Neural cell (in vitro differentiated cells): ENCODE data around the gene C1RL. TPM values are rescaled to one million over a fixed set of nuclear protein-coding genes. Genes with fewer than 3 reads are reported as not detected.

Experiments used
- H2AFZ ChIP-seq: fragments of 200-600, 300-800 bp; sonication (generic), shearing (Covaris generic); 2 replicates; pipeline ENCODE4 v1.6.0; 2014; ENCODE audit warnings: low read depth, mild to moderate bottlenecking, antibody characterized with exemption, low read length, moderate library complexity
- H3F3A ChIP-seq: fragments of 200-600 bp; shearing (Covaris generic); 2 replicates; pipeline ENCODE4 v1.6.1; 2016; ENCODE audit warnings: mild to moderate bottlenecking, moderate library complexity, mixed read lengths, antibody characterized with exemption, low read length; ENCODE audit not compliant: insufficient read depth, poor library complexity, severe bottlenecking
- H3K27ac ChIP-seq: fragments of 200-600, 300-800 bp; sonication (generic), shearing (Covaris generic); 2 replicates; pipeline ENCODE4 v1.5.1; 2014; ENCODE audit warnings: mild to moderate bottlenecking, low read length, moderate library complexity
- H3K27me3 ChIP-seq: fragments of 300-800, 200-600 bp; sonication (generic), shearing (Covaris generic); 2 replicates; pipeline ENCODE4 v1.6.0; 2014; ENCODE audit warnings: mild to moderate bottlenecking, low read depth, low read length, moderate library complexity; ENCODE audit not compliant: insufficient read depth
- H3K36me3 ChIP-seq: fragments of 300-800, 200-600 bp; sonication (generic), shearing (Covaris generic); 2 replicates; pipeline ENCODE4 v1.5.1; 2014; ENCODE audit warnings: mild to moderate bottlenecking, antibody characterized with exemption, low read length, moderate library complexity; ENCODE audit not compliant: insufficient read depth
- H3K4me2 ChIP-seq: fragments of 300-800, 200-600 bp; sonication (generic), shearing (Covaris generic); 2 replicates; pipeline ENCODE4 v1.6.0; 2014; ENCODE audit warnings: mild to moderate bottlenecking, low read length
- H3K4me3 ChIP-seq: fragments of 300-800, 200-600 bp; sonication (generic), shearing (Covaris generic); 2 replicates; pipeline ENCODE4 v1.5.1; 2014; ENCODE audit warnings: mild to moderate bottlenecking, low read length, moderate library complexity
- H3K79me2 ChIP-seq: fragments of 200-600 bp; shearing (Covaris generic); replicated peaks from 2 replicates; pipeline ENCODE4 v1.6.0; 2014; ENCODE audit warnings: mild to moderate bottlenecking, low read length, moderate library complexity; ENCODE audit not compliant: insufficient read depth
- H3K9ac ChIP-seq: fragments of 300-800, 200-600 bp; sonication (generic), shearing (Covaris generic); 2 replicates; pipeline ENCODE4 v1.6.1; 2016; ENCODE audit warnings: mild to moderate bottlenecking, low read length, mixed read lengths
- H3K9me2 ChIP-seq: fragments of 200-600 bp; shearing (Covaris generic); 2 replicates; pipeline ENCODE4 v1.6.1; 2016; ENCODE audit warnings: mild to moderate bottlenecking, low read length, mixed read lengths; ENCODE audit not compliant: insufficient read depth
- H3K9me3 ChIP-seq: fragments of 200-600, 300-800 bp; sonication (generic), shearing (Covaris generic); 2 replicates; pipeline ENCODE4 v1.6.1; 2016; ENCODE audit warnings: mild to moderate bottlenecking, mixed run types, low read length, moderate library complexity, mixed read lengths
- H4K20me1 ChIP-seq: fragments of 200-600 bp; shearing (Covaris generic); 2 replicates; pipeline ENCODE4 v1.6.1; 2016; ENCODE audit warnings: mild to moderate bottlenecking, mixed run types; ENCODE audit not compliant: insufficient read depth
- CTCF ChIP-seq: fragments of 450-650 bp; IDR thresholded peaks from 2 replicates; pipeline ENCODE4 v1.5.1; 2014; ENCODE audit warnings: antibody characterized with exemption, mild to moderate bottlenecking, moderate library complexity; ENCODE audit not compliant: poor library complexity, severe bottlenecking
- EP300 ChIP-seq: fragments of 450-650 bp; conservative IDR thresholded peaks from 2 replicates; pipeline ENCODE4 v1.6.1; 2014; ENCODE audit warnings: antibody characterized with exemption, mild to moderate bottlenecking, moderate library complexity; ENCODE audit not compliant: poor library complexity, severe bottlenecking
- EZH2 ChIP-seq: fragments of 200-600, 300-800 bp; shearing (Covaris generic), sonication (generic); IDR thresholded peaks from 2 replicates; pipeline ENCODE4 v1.6.1; 2014; ENCODE audit warnings: antibody characterized with exemption, low read length, borderline replicate concordance, mild to moderate bottlenecking; ENCODE audit not compliant: insufficient read depth, poor library complexity, severe bottlenecking
- MXI1 ChIP-seq: fragments of 450-650 bp; conservative IDR thresholded peaks from 2 replicates; pipeline ENCODE4 v1.6.1; 2014; ENCODE audit warnings: antibody characterized with exemption, mild to moderate bottlenecking; ENCODE audit not compliant: poor library complexity, severe bottlenecking
- POLR2AphosphoS5 ChIP-seq: IDR thresholded peaks from 2 replicates; pipeline ENCODE4 v1.6.1; 2012
- RAD21 ChIP-seq: fragments of 450-650 bp; conservative IDR thresholded peaks from 2 replicates; pipeline ENCODE4 v1.6.1; 2014; ENCODE audit warnings: antibody characterized with exemption, mild to moderate bottlenecking, moderate library complexity
- REST ChIP-seq: IDR thresholded peaks from 2 replicates; pipeline ENCODE4 v1.6.1; 2012; ENCODE audit warnings: borderline replicate concordance
- SMC3 ChIP-seq: fragments of 450-650 bp; conservative IDR thresholded peaks from 2 replicates; pipeline ENCODE4 v1.6.1; 2014; ENCODE audit warnings: antibody characterized with exemption, mild to moderate bottlenecking, moderate library complexity; ENCODE audit not compliant: poor library complexity
- TAF1 ChIP-seq: IDR thresholded peaks from 2 replicates; pipeline ENCODE4 v1.6.1; 2012; ENCODE audit warnings: low read depth
- polyA plus RNA-seq: library from polyadenylated mRNA; depleted of rRNA; stranded (reverse); fragments of >200 nt; gene quantifications from 2 replicates; pipeline ENCODE4 v1.2.3, GENCODE V29; 2014

The C1RL gene
- polyA plus RNA-seq, 1 donor from 2014 or later, result 2.8 TPM

GRCh38 chr12:7146906-7147305, 37.9 kb upstream of the C1RL start:
- Histone ChIP-seq H3K9me3 (no peaks in the 10 kb centered on the region), H3K4me2 (no peak overlapping the region), H3K9ac (no peak overlapping the region), H3F3A (no peaks in the 10 kb centered on the region), H3K27ac (no peak overlapping the region), H3K27me3 (no peaks in the 10 kb centered on the region), H3K9me2 (no peaks in the 10 kb centered on the region), H2AFZ (no peak overlapping the region), H4K20me1 (no peaks in the 10 kb centered on the region), H3K4me3 (no peak overlapping the region), H3K79me2 (no peaks in the 10 kb centered on the region), H3K36me3 (peaks cover 23% of the 10 kb centered on the region)
- TF ChIP-seq REST, result no peak
- TF ChIP-seq SMC3, result no peak
- TF ChIP-seq RAD21, result no peak
- no peak for TF ChIP-seq POLR2AphosphoS5
- no peak for TF ChIP-seq MXI1
- TF ChIP-seq EZH2, result no peak
- TF ChIP-seq TAF1, result no peak
- no peak for TF ChIP-seq CTCF
- TF ChIP-seq EP300, result no peak

GRCh38 chr12:7146228-7146627, 37.2 kb upstream of the C1RL start:
- Histone ChIP-seq H3K27ac (no peak overlapping the region), H3F3A (no peaks in the 10 kb centered on the region), H3K36me3 (peaks cover 29% of the 10 kb centered on the region), H3K27me3 (no peaks in the 10 kb centered on the region), H2AFZ (no peak overlapping the region), H3K79me2 (no peaks in the 10 kb centered on the region), H4K20me1 (no peaks in the 10 kb centered on the region), H3K9me2 (no peaks in the 10 kb centered on the region), H3K9ac (no peak overlapping the region), H3K4me3 (no peak overlapping the region), H3K9me3 (no peaks in the 10 kb centered on the region), H3K4me2 (no peak overlapping the region)
- TF ChIP-seq RAD21 (no peak), CTCF (no peak), SMC3 (no peak), POLR2AphosphoS5 (no peak), REST (no peak), EZH2 (no peak), TAF1 (no peak), EP300 (no peak), MXI1 (no peak)
